Adrenal gland (tissue), 12 donors: ENCODE data around the gene BIN2. TPM values are rescaled to one million over a fixed set of nuclear protein-coding genes. Genes with fewer than 3 reads are reported as not detected.
A peak's percentile ranks its signal among the peaks of the same experiment; 100 is the strongest.

Experiments used
- DNase-seq, 7 donors: peaks; one replicate each; pipeline ENCODE4 v3.0.0-alpha.2; 2019 to 2020
- H3K27ac ChIP-seq, 5 donors: fragments of 200-600 bp; sonication (generic) in 4 of 5; 1 replicate in 3 of 5; 2 replicates in 2 of 5; pipeline versions ENCODE4 v1.5.1 to v1.8.0; 2016 to 2020; ENCODE audit warnings: mild to moderate bottlenecking in 1 of 5
- H3K27me3 ChIP-seq: fragments of 200-600 bp; 2 replicates; pipeline ENCODE4 v1.8.0; 2021
- H3K36me3 ChIP-seq, 2 donors: fragments of 200-600 bp; replicated peaks in 1 of 2; 1 replicate in 1 of 2; 2 replicates in 1 of 2; pipeline versions ENCODE4 v1.5.1 to v1.8.0; 2018 to 2022
- H3K4me1 ChIP-seq, 2 donors: fragments of 200-600 bp; replicated peaks in 1 of 2; 1 replicate in 1 of 2; 2 replicates in 1 of 2; pipeline versions ENCODE4 v1.5.1 to v1.8.0; 2018 to 2021
- H3K4me3 ChIP-seq, 4 donors: fragments of 200-600 bp; sonication (generic) in 3 of 4; one replicate each; pipeline ENCODE4 v1.5.1; 2016 to 2018
- H3K9me3 ChIP-seq, 3 donors: fragments of 200-600 bp; sonication (generic) in 1 of 3; replicated peaks in 1 of 3; 1 replicate in 2 of 3; 2 replicates in 1 of 3; pipeline versions ENCODE4 v1.5.1 to v1.8.0; 2016 to 2021
- POLR2A ChIP-seq, 2 donors: fragments of 450-650 bp; IDR thresholded peaks; one replicate each; pipeline ENCODE4 v1.6.1; 2017; ENCODE audit warnings: antibody characterized with exemption in 2 of 2, mild to moderate bottlenecking in 2 of 2, moderate library complexity in 1 of 2
- WGBS, 4 donors: extraction: QIAGEN DNeasy Blood & Tissue Kit in 2 of 4; methylation state at CpG; one replicate each; pipeline versions ENCODE4 v1.1.5 to v1.1.7; 2013 to 2017; 5-methylcytosine and 5-hydroxymethylcytosine counted together
- intact Hi-C, 2 donors: fragments of 100-400 bp; cut with DNase I; formaldehyde crosslinking; loops; one replicate each; pipeline versions ENCODE4 v1.14.1 to v1.15.0; 2022 to 2023
- polyA plus RNA-seq, 3 donors: library from polyadenylated mRNA; stranded (reverse); fragments of 200-250 nt in 2 of 3; fragments of 350-450 nt in 1 of 3; fragmentation: Illumina TruSeq in 1 of 3; extraction: RNeasy Lipid Tissue Mini Kit (QIAGEN cat#74804) in 1 of 3; gene quantifications; one replicate each; pipeline ENCODE4 v1.2.3, GENCODE V29; 2013 to 2014
- total RNA-seq, 9 donors: library from RNA; depleted of rRNA in 4 of 9; stranded (reverse); fragments of >200 nt in 4 of 9; fragments of 120-200 nt in 1 of 9; fragmentation: NEBNext Ultra II Directional in 1 of 9; extraction: Animal tissue kit (Norgen Biotek cat#: 25700) in 1 of 9; gene quantifications; one replicate each; pipeline versions ENCODE4 v1.1.0 to v1.2.4, GENCODE V29; 2013 to 2023
- TF ChIP-seq, protein P1 (sequence below), 6 experiments: fragments of 450-650 bp in 4 of 6; fragments of 200-600 bp in 2 of 6; sonication (generic) in 1 of 6; IDR thresholded peaks; 1 replicate in 5 of 6; 2 replicates in 1 of 6; pipeline versions ENCODE4 v1.5.1 to v1.8.0; 2016 to 2021; ENCODE audit warnings: antibody characterized with exemption in 6 of 6, mild to moderate bottlenecking in 2 of 6, moderate library complexity in 1 of 6
- donor health status: healthy with polysubstance abuse.
- donor health status: Bipolar disorder and iron deficiency.
- donor health status: DM: yes; HTN: yes; CAD: no.
- donor health status: DM: no; HTN: no; CAD: no.
- donor health status: DM: no; HTN: no; CAD: no.
- donor health status: DM: yes; HTN: yes; CAD: no.

The BIN2 gene
- total and polyA plus RNA-seq, 12 donors: 2.3 to 16.6 (median 6.1) TPM

DNA sequence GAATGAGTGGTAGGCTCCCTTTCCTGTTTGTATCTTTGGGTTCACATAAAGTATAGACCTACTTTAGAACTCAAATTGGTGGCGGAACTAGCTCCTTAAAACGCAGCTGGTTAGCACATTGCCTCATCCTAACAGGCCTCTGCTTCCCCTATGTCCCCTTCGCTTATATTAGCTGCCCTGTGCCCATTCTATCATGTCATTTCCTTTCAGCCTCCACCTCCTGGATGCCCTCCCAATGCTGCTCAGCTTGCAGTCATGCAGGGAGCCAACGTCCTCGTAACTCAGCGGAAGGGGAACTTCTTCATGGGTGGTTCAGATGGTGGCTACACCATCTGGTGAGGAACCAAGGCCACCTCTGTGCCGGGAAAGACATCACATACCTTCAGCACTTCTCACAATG, 81.9 kb downstream of the BIN2 start:
- Histone ChIP-seq H3K27me3 (no peaks in the 10 kb centered on the region), H3K9me3 (no peaks in the 10 kb centered on the region), H3K36me3 (peaks cover 0 to 43% of the 10 kb centered on the region in 2 donors), H3K4me3 (no peak overlapping the region), H3K27ac (peak overlapping the region in 2 of 5 donors; percentile 70 to 100), H3K4me1 (peaks cover 8 to 38% of the 10 kb centered on the region in 2 donors)
- TF ChIP-seq, protein P1, sequence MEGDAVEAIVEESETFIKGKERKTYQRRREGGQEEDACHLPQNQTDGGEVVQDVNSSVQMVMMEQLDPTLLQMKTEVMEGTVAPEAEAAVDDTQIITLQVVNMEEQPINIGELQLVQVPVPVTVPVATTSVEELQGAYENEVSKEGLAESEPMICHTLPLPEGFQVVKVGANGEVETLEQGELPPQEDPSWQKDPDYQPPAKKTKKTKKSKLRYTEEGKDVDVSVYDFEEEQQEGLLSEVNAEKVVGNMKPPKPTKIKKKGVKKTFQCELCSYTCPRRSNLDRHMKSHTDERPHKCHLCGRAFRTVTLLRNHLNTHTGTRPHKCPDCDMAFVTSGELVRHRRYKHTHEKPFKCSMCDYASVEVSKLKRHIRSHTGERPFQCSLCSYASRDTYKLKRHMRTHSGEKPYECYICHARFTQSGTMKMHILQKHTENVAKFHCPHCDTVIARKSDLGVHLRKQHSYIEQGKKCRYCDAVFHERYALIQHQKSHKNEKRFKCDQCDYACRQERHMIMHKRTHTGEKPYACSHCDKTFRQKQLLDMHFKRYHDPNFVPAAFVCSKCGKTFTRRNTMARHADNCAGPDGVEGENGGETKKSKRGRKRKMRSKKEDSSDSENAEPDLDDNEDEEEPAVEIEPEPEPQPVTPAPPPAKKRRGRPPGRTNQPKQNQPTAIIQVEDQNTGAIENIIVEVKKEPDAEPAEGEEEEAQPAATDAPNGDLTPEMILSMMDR (IDR thresholded peaks at IDR 0.05): no peak
- TF ChIP-seq POLR2A (IDR thresholded peaks at IDR 0.05): no peak
- peak in 6 of 7 donors; percentile 31 to 72 (median 54) for DNase-seq
- intact Hi-C loops: no loop called here
- WGBS, 4 donors: 61 to 75% (median 70%) methylated on average over 7 of the region's 7 CpGs

DNA sequence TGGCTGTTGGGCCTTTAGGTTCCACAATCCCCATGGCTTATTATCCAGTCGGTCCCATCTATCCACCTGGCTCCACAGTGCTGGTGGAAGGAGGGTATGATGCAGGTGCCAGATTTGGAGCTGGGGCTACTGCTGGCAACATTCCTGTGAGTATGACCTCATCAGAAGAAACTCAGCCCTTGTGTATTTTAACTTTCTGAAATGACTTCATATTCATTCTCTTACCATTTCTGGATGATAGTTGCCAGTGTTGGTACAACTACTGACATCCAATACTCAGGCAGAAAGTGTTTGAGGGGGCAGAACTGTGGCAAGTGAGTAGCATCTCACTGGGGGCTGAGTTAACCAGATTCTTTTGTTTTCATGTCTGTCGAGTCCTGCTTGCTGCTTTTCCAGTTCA, 83.0 kb downstream of the BIN2 start:
- DNase-seq: no peak
- H3K36me3 ChIP-seq: peaks cover 0 to 43% of the 10 kb centered on the region in 2 donors
- TF ChIP-seq POLR2A (IDR thresholded peaks at IDR 0.05): peak in 1 of 2 donors; percentile 11
- TF ChIP-seq, protein P1 (IDR thresholded peaks at IDR 0.05): no peak
- H3K27me3 ChIP-seq: no peaks in the 10 kb centered on the region
- peaks cover 8 to 30% of the 10 kb centered on the region in 2 donors for H3K4me1 ChIP-seq
- H3K4me3 ChIP-seq: no peak overlapping the region
- peak overlapping the region in 2 of 5 donors; percentile 59 to 100 for H3K27ac ChIP-seq
- H3K9me3 ChIP-seq: no peaks in the 10 kb centered on the region
- 65 to 88% (median 78%) methylated on average over 2 of the region's 2 CpGs for WGBS, 4 donors
- intact Hi-C loops: no loop called here

DNA sequence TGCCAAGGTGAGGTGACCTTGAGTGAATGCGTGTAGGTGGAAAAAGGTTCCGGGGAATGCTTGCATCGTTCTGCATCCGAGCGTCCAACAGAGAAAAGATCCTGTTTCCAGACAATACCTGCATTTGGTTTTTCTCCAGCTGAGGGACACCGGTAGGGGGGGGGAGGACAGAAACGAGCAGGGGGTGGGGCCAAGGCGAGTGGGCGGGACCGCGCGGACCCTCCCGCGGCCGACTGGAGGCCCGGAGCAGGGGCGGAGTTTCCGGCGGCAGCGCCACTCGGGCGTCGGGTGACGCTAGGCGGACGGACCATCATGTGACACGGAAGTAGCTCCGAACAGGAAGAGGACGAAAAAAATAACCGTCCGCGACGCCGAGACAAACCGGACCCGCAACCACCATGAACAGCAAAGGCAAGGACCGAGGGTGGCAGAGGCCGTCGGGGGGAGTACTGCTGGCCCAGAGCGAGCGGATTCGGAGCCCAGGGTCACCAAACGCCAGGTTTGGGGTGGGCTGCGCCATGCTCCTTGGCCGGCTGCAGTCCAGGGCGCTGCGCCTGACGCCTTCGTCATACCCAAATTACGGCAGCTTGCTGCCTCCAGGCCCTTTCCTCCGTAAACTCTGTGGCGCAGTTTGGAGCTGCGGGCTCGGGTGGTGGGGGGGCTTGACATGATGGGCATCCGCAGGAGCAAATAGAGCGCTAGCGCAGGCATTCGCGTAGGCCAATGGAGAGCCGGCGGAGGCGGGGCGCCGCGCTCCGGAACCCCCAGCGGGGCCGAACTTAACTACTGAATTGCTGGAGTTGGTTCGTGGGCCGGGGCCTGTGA, 85.3 kb downstream of the BIN2 start, which contains the start of gene DAZAP2:
TSS of gene DAZAP2 (plus strand) at position 317 of the 825 bp plus-strand sequence. CDS start at position 399, 82 bp downstream.
- H3K36me3 ChIP-seq: peaks cover 0 to 35% of the 10 kb centered on the region in 2 donors
- 0 to 1% (median 1%) methylated on average over 16 to 70 of the region's 70 CpGs for WGBS, 4 donors
- DNase-seq: peak; percentile 96 to 99 (median 97)
- peak within 1 kb of the TSS; percentile 98 to 100 (median 100) for H3K27ac ChIP-seq
- peak; percentile 95 to 96 for TF ChIP-seq POLR2A (IDR thresholded peaks at IDR 0.05)
- TF ChIP-seq, protein P1 (IDR thresholded peaks at IDR 0.05): peak in 3 of 6 experiments; percentile 22 to 35 (median 28)
- no peaks in the 10 kb centered on the region for H3K27me3 ChIP-seq
- no peaks in the 10 kb centered on the region for H3K9me3 ChIP-seq
- peaks cover 8 to 28% of the 10 kb centered on the region in 2 donors for H3K4me1 ChIP-seq
- H3K4me3 ChIP-seq: peak within 1 kb of the TSS; percentile 73 to 100 (median 92)
- intact Hi-C loops: loop anchor here in 1 of 2 donors (10.0 kb wide), 1 partner anchor 184 kb away; no protein-coding TSS in a partner anchor

- 8 to 11% (median 10%) methylated on average over 10 of the region's 10 CpGs for WGBS, 4 donors
- Histone ChIP-seq H3K36me3 (peaks cover 0 to 29% of the 10 kb centered on the region in 2 donors), H3K4me3 (peak overlapping the region in 3 of 4 donors; percentile 72 to 96 (median 73)), H3K27ac (peak overlapping the region in 3 of 5 donors; percentile 98 to 100 (median 100)), H3K4me1 (peaks cover 8 to 27% of the 10 kb centered on the region in 2 donors), H3K27me3 (no peaks in the 10 kb centered on the region), H3K9me3 (no peaks in the 10 kb centered on the region)
- intact Hi-C loops: loop anchor here in 1 of 2 donors (10.0 kb wide), 1 partner anchor 183 kb away; no protein-coding TSS in a partner anchor
- DNase-seq: no peak
- TF ChIP-seq POLR2A (IDR thresholded peaks at IDR 0.05): no peak
- TF ChIP-seq, protein P1 (IDR thresholded peaks at IDR 0.05): no peak
Observed at GRCh38 chr12:51238037-51238509, 85.9 kb downstream of the BIN2 start.
